Tongue (tissue), 2 donors: ENCODE data around the gene UBE2QL1. TPM values are rescaled to one million over a fixed set of nuclear protein-coding genes. Genes with fewer than 3 reads are reported as not detected.
"Not testable (repeated sequence)": the region's sequence is repeated elsewhere in the genome, so short reads cannot be mapped to it uniquely, and the experiment has no call there.

ENCODE experiments used
- DNase-seq: peaks from one replicate; pipeline ENCODE4 v3.0.0-alpha.2; 2015
- total RNA-seq: library from RNA; depleted of rRNA; stranded (reverse); fragments of >200 nt; gene quantifications from one replicate; pipeline ENCODE4 v1.2.3, GENCODE V29; 2014

Gene UBE2QL1
- total RNA-seq, 1 donor from 2014 or later = 2.3 TPM

- DNase-seq = no peak
These were observed 50.3 kb downstream of the UBE2QL1 start for GRCh38 chr5:6498968-6499367.

GRCh38 chr5:6501701-6502100 is 53.0 kb downstream of the UBE2QL1 start:
- DNase-seq = no peak

- DNase-seq = no peak
These were observed 53.8 kb downstream of the UBE2QL1 start for GRCh38 chr5:6502421-6502820.

GRCh38 chr5:6503342-6503741 is 54.7 kb downstream of the UBE2QL1 start:
- no peak for DNase-seq

- DNase-seq = no peak
These were observed 56.2 kb downstream of the UBE2QL1 start for GRCh38 chr5:6504677-6505415.

GRCh38 chr5:6505416-6505755 is 56.7 kb downstream of the UBE2QL1 start:
- no peak for DNase-seq

- no peak for DNase-seq
These were observed 57.3 kb downstream of the UBE2QL1 start for GRCh38 chr5:6505783-6506557.

GRCh38 chr5:6506611-6507010 is 58.0 kb downstream of the UBE2QL1 start:
- DNase-seq = no peak

- no peak for DNase-seq
These were observed 60.3 kb downstream of the UBE2QL1 start for GRCh38 chr5:6508931-6509330.

- no peak for DNase-seq
These were observed 61.5 kb downstream of the UBE2QL1 start for GRCh38 chr5:6510132-6510531.

GRCh38 chr5:6510973-6511372 is 62.3 kb downstream of the UBE2QL1 start:
- no peak for DNase-seq

GRCh38 chr5:6515812-6516211 is 67.2 kb downstream of the UBE2QL1 start:
- DNase-seq = not testable (repeated sequence)

- no peak for DNase-seq
These were observed 68.2 kb downstream of the UBE2QL1 start for GRCh38 chr5:6516823-6517222.

- DNase-seq = no peak
These were observed 68.9 kb downstream of the UBE2QL1 start for GRCh38 chr5:6517510-6517909.

GRCh38 chr5:6518298-6519057 is 69.8 kb downstream of the UBE2QL1 start:
- no peak for DNase-seq

GRCh38 chr5:6520201-6520600 is 71.5 kb downstream of the UBE2QL1 start:
- DNase-seq = no peak

GRCh38 chr5:6522331-6522730 is 73.7 kb downstream of the UBE2QL1 start:
- DNase-seq = no peak

GRCh38 chr5:6522923-6523322 is 74.3 kb downstream of the UBE2QL1 start:
- no peak for DNase-seq

- DNase-seq = no peak
These were observed 76.8 kb downstream of the UBE2QL1 start for GRCh38 chr5:6525422-6525821.

- no peak for DNase-seq
These were observed 77.3 kb downstream of the UBE2QL1 start for GRCh38 chr5:6525910-6526309.

GRCh38 chr5:6527749-6528455 is 79.2 kb downstream of the UBE2QL1 start:
- peak; percentile 13 for DNase-seq

GRCh38 chr5:6535594-6535993 is 86.9 kb downstream of the UBE2QL1 start:
- no peak for DNase-seq
